ENCODE measurements around the gene CMBL.
A peak's percentile ranks its signal among the peaks of the same experiment; 100 is the strongest.

Gene CMBL

DNA sequence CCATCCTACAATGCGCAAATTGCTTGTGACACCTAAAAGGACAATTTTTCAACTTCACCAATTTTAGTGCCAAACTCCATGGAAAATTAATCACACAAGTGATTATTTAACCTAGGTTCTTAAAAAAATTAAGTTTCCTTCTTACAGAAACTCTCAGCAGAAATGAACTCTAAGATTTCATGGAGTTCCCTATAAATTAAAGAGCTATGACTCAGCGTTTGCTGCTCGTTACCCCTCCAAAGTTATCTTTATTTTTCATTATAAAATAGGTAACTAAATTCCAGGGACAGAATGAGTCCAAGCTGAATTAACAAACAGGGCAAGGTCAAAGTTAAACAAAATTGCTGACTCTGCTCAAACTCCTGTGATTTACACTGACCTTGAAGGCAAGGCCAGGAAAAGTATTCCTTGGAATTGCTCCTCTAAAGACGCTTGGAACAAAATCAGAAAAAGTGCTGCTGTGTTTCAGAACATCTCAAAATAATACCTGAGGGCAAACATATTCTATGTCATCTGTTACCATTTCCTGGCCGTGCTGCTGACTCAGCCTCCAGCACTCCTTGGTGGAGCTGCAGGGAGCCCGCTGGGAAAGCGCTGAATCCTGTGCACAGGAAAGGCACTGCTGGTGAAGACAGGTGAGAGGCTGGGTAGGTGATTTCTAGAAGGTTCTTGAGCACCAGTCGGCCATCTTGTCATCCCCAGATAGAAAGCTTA lies 2.5 kb upstream of the CMBL start:
- DNase-seq (ENCODE audit: low read depth, low spot score): peak; percentile 69

DNA sequence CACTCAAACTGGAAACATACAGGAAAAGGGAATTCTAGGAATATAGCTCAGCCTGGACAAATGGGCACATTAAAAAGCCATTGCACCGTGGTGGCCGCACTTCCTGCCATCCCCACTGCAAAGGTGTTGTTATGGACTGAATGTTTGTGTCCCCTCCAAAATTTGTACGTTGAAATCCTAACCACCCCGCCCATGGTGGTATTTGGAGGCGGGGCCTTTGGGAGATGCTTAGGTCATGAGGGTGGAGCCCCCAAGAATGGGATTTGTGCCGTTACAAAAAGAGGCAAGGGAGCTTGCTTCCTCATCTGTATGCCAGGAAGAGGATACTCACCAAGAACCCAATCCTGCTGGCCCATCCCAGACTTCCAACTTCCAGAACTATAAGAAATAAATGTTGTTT lies 1.1 kb upstream of the CMBL start:
- DNase-seq (ENCODE audit: low read depth, low spot score): no peak

DNA sequence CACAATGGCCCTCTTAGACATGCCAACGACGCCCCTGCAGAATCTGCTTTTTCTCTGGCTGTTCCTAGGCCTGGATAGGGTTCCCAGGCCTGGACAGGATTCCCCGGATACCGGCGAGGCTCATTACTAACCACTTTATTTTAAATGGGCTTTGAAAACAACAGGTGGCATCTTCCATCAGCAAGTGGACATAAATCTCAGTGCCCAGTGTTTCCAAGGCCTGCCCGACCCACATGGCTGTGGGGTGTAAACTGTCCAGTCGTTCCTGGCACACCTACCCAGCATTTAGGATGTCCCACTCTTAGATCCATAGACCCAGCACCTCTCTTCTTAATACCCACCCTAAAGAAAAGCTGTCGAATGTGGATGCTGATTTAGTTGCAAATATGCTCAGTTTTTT lies 896 bp downstream of the CMBL start:
- no peak for DNase-seq (ENCODE audit: low read depth, low spot score)

GRCh38 chr5:10306114-10306513 lies 1.6 kb downstream of the CMBL start:
- no peak for DNase-seq (ENCODE audit: low read depth, low spot score)

DNA sequence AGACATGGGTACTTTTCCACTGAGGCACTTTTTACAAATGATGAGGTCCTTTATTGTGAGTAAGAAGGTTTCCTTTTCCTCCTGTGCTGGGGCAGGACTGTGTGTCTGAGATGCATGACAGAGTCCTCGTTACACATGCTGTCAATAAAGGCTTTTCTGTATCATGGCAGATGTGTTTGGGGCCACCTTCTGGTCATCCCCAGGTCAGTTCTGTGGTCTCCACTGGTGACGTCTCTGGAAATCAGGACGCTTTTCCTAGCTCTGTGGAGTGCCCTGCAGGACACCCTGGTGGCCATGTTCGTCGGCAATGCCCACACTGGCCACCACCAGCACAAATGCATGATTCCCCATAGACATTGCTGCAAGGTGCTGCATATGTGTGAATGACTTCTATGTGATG lies 2.8 kb downstream of the CMBL start:
- no peak for DNase-seq (ENCODE audit: low read depth, low spot score)

DNA sequence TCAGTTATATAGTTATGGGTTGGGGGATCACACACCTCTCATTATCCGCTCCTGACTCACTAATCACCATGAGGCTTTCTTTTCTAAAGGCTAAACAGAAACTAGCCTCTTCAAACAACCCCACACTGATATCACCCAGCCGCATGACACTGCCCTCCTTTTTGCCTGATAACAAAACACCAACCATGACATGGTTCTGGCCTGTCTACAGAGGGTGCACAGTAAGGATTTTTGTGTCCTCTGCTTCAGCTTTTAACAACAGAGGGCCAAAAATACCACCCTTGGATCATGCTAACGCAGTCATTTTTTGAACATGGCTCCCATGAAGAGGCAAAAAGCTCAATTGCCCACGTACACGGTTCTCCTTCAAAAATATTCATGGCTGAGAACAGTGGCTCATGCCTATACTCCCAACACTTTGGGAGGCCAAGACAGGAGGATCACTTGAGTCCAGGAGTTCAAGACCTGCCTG lies 4.0 kb downstream of the CMBL start:
- DNase-seq (ENCODE audit: low read depth, low spot score): no peak

GRCh38 chr5:10303201-10303600 lies 4.5 kb downstream of the CMBL start:
- no peak for DNase-seq (ENCODE audit: low read depth, low spot score)

DNA sequence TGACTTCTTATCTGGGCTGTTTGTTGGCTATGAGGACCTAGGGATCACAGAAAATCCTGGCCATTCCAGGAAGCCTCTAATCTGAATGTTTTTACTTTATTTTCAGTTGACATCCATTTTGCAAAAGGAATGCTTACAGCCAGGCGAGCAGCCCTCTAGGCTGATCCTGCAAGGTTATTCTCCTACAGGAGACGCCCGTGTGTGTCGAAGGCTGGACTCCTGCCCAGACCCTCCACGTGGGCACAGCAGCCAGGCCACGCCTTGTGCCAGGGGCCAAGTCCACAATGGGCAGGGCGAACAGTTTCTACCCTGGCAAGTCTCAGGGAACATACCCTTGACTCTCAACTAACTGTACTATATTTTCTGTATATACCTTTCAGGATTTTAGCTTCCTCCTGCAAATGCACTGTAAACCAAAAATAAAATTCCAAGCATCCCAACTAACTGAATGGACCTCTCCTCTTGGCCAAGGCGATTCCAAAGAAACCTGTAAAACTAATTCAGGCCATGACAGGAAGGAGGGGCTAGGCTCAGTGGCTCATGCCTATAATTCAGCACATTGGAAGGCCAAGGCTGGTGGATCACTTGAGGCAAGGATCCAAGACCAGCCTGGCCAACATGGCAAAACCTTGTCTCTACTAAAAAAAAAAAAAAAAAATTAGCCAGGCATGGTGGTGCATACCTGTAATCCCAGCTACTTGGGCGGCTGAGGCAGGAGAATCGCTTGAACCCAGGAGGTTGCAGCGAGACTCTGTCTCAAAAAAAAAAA lies 5.7 kb downstream of the CMBL start:
- no peak for DNase-seq (ENCODE audit: low read depth, low spot score)

DNA sequence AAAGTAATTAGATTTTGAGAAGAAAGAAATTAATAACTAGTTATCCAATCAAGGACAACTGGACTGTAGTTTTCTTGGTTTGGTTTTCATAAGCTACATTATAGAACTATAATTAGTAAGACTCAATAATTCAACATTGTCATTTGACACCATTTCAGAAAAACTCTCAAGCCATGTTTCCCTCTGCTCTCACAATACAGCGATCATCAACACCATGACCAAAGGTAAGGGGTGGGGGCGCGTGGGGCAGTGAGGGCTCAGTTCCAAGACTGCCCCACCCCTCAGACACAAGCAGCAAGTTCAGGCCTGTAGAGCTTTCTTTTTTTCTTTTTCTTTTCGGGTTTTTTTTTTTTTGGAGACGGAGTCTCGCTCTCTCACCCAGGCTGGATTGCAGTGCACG lies 6.4 kb downstream of the CMBL start:
- DNase-seq (ENCODE audit: low read depth, low spot score): no peak

GRCh38 chr5:10300246-10300645 lies 7.5 kb downstream of the CMBL start:
- no peak for DNase-seq (ENCODE audit: low read depth, low spot score)

DNA sequence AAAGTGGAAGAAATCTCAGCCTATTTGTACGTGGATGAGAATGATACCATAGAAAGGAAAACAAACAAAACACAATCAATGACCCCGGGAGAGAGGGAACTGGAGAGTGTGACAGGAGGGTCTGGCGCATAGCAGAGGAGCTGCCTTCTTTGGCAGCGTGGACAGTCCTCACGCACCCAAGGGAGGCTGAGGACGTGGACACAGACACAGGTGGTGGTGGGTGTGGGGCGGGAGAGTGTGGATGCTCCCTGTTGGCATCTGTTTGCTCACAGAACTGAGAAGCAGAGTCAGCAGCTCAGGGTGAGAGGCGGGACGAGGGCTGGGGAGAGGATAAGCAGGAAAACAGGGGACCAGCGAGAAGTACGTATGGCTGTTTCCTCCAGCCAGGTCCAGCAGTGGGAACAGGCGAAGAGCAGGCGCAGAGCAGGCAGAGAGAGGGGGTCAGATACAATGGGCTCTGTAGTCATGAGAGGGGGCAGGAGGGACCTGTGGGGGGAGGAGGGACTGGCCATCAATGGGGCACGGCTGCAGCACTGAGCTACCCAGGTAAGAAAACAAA lies 10.0 kb downstream of the CMBL start:
- DNase-seq (ENCODE audit: low read depth, low spot score): no peak

- DNase-seq (ENCODE audit: low read depth, low spot score): no peak
These were observed 11.9 kb downstream of the CMBL start for GRCh38 chr5:10295619-10296326.

- no peak for DNase-seq (ENCODE audit: low read depth, low spot score)
These were observed 13.6 kb downstream of the CMBL start for GRCh38 chr5:10293907-10294662.

GRCh38 chr5:10291692-10292339 lies 15.9 kb downstream of the CMBL start:
- no peak for DNase-seq (ENCODE audit: low read depth, low spot score)

DNA sequence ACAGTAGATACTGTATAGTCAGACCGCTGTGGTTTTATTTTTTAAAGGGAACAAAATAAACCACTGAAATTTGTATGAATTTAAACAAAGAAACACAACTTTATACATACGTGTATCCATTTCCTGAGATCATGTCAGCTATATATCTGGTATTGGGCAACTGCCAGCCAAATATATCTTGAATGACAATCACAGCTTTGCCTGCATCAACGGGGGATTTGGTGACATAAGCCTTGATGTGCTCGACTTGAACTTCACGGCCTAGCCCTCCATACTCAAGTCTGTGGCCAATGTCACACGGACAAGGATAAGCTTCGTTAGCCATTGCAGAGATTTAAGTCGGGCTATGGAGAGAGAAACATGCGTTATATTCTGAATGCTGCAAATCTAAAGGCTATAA lies 17.3 kb downstream of the CMBL start:
- no peak for DNase-seq (ENCODE audit: low read depth, low spot score)

- DNase-seq (ENCODE audit: low read depth, low spot score): no peak
These were observed 17.7 kb downstream of the CMBL start for GRCh38 chr5:10289991-10290390.

DNA sequence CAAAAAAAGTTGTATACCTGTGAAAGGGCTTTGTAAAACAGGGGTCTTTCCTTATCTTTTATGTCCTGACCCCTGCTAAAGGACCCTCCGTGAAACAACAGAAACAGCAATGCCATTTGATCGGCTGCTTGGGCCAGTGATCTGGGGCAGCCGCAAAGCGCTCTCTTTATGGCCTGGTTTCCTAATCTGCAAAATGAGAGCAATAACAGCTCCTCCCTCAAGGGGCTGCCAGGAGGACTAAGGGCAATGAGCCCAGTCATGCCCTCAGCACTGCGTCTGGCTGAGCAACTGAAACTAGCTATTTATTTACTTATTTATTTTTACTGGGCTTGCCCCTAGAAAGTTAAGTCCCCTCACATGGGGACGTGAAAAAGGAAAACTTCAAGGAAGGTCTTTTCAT lies 18.3 kb downstream of the CMBL start:
- DNase-seq (ENCODE audit: low read depth, low spot score): no peak

GRCh38 chr5:10288592-10289219 lies 19.0 kb downstream of the CMBL start:
- no peak for DNase-seq (ENCODE audit: low read depth, low spot score)

GRCh38 chr5:10286862-10287227 lies 20.9 kb downstream of the CMBL start:
- DNase-seq (ENCODE audit: low read depth, low spot score): no peak

DNA sequence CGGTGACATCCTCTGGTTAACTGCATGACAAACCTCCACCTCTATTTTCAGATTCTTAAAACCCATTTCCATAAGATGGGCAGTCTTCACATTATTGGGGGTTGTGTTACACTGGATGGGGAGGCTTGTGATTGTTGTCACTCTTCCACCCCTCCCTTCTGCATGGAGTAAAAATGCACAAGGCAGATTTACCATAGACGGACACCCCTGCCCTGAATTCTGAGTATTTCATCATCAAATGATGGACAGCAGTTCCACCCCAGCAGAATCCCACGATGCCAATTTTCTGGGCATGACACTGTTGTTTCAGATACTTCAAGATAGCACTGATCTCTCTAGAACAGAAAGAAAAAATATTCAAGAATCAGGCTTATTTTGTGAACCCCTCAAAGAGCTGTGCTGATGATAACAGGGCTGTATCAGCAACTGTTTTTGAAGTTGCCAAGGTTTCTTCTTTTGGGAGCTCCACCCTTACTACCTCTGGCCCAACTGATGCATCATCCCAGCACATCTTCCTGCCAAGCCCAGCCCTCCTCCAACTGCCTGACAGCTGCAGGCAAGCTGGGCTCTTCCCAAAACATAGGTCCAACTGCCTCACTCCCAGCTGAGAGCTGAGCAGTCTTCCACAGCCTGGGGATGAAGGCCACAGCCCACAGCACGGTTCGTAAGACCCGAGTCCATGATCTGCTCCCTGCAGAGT lies 21.4 kb downstream of the CMBL start:
- no peak for DNase-seq (ENCODE audit: low read depth, low spot score)

Measured in brain pericyte (primary cell).